NCI-H2227 (cell line): ENCODE results near the gene UBAC1.
A peak's percentile ranks its signal among the peaks of the same experiment; 100 is the strongest.
"Not testable (repeated sequence)": the region's sequence is repeated elsewhere in the genome, so short reads cannot be mapped to it uniquely, and the experiment has no call there.

ENCODE experiments used
- DNase-seq: peaks from one replicate; lab custom pipeline; 2025; ENCODE audit not compliant: unreplicated experiment; lab: John Stamatoyannopoulos, UW

UBAC1 gene

DNA sequence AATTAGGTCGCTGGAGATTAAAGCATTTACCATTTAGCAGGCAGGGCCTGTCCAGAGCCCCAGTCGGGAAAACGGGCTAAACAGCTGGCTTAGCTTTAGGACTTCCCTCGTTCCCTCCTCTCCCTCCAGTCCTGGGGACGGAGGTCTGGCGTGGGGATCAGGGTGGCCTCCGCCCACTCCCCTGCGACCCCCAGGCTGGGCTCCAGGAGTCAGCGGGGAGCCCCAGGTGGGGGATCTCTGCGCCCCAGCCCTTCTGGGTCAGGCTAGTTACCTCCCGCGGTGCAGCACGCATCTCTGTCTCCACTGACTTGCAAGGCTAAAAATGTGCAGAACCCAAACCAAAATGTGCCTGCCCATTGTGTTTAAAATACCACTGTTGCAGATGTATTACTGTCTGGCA is 37.7 kb downstream of the UBAC1 start:
- no peak for DNase-seq

DNA sequence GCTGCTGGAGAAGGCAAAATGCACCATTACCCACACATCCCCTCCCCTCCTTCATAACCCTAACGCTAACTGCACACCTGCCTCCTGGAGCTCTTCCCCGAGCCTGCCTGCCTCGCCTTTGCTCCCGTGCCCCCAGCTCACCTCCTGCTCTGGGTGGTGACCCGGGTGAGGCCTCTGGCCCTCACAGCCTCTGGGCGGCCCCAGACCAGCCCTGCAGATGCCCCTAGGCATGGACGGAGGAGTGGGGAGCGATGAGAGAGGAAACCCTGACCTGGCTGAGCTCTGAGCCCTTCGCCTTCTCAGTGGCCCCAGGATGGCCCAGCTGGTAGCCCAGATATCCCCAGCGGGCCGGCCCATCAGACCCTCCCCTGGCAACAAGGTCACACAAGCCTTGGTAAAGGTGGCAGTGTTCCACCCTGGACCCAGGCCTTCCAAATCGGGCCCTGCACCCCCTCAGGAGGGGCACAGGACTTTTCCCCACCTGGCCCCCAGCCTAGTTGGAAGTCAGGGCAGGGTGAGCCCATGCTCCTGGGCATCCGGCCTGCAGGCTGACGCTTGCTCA is 39.3 kb downstream of the UBAC1 start:
- DNase-seq: no peak

DNA sequence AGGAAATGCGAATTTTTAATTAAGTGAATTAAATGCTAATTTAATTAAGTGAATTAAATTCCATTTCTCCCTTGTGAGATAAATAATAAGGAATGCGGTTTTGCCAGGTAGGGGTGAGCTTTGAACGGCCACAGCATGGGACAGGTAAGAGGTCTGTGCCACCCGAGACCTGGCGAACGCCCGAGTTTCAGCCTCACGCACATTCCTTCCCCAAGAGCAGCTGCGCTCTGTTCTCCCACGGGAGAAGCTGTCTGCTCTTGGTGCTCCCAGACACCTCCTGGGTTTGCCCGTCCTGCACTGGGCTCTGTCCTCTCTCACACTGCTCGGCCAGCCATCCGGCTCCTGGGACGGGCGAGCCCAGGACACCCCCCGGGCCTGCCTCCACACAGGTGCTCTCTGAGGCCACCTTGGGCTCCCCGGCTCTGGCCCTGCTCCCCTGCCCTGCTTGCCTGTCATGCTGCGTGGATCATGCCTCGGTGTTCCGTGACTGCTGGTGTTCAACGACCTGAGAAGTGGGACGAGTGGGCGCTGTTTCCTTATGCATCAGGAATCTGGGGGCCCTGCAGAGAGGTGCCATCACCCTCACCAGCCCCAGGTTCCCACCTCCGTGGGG is 40.1 kb downstream of the UBAC1 start:
- no peak for DNase-seq

DNA sequence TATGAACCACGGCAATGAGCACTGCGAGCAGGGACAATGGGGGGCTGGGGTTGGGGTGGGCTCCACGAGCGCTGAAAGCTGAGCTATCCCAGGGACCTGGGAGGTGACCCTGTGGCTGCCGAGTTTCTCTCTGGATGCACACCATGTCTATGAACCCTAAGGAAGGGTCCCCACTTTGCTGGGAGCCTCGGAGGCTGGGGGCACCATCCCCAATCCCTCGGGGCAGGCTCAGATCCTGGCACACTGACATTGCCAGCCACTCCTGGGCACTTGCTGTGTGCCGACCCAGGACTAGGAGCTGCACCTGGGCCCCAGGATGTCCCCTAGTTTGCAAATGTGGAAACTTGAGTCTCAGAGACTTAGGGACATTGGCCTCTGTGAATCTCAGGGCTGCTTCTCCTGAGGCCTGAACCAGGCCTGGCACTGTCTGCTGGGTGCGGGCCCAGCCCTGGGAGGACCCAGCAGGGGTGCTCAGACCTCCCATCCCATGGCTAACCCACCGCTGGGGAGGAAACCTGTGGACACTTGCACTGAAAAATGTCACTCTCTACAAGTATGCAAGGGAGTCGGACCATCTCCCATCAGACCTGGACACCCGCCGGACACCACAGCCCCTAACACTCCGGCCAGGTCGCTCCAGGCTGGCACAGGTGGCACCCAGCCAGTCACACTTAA is 40.8 kb downstream of the UBAC1 start:
- no peak for DNase-seq

DNA sequence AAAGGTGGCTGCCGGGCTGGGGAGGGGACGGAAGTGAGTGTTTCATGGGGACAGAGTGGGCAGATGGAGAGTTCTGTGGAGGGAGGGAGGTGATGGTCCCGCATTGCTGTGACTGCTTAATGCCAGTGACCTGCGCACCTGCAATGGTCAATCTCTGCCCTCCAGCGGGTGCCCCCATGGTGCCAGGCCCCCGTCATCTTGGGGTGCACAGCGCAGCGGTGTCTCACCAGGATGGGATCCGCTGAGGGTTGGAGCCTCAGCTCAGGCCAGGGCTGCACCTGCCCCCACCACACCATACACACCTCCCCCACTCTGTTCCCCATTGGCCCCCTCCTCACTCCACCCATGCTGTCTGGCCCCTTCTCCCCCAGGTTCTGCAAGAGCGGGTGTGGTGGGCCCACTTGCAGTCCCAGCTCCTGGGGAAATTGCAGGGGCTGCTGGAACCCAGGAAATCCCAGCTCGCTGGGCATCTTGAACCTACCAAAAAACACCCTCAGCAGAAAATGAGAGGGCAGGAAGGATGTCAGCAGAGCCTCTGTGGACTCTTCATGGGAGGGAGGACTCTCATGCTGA is 41.8 kb downstream of the UBAC1 start:
- DNase-seq: no peak

DNA sequence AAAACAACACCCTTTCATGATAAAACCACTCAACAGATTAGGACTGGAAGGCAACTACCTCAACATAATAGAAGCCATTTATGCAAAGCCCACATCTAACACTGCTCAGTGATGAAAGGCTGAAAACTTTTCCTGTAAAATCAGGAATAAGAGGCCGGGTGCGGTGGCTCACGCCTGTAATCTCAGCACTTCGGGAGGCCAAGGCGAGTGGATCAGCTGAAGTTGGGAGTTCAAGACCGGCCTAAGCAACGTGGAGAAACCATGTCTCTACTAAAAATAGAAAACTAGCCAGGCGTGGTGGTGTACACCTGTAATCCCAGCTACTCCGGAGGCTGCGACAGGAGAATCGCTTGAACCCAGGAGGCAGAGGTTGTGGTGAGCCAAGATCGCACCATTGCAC is 44.9 kb downstream of the UBAC1 start:
- DNase-seq: not testable (repeated sequence)

DNA sequence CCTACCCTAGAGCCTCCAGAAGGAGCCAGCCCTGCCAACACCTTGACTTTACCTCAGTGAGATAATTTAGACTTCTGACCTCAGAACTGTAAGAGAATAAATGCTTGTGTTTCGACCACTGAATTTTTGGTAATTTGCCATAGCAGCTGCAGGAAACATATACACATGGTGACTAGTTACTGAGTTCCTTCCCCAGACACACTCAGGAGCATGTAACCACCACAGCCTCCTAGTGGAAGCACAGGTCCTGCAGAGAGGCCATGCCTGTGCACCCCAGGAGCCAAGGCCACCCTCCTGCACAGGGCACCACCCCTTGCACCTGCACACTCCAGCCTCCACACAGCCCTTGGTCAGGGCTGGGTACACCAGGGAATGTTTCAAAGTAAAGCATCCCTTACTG is 46.3 kb downstream of the UBAC1 start:
- no peak for DNase-seq

DNA sequence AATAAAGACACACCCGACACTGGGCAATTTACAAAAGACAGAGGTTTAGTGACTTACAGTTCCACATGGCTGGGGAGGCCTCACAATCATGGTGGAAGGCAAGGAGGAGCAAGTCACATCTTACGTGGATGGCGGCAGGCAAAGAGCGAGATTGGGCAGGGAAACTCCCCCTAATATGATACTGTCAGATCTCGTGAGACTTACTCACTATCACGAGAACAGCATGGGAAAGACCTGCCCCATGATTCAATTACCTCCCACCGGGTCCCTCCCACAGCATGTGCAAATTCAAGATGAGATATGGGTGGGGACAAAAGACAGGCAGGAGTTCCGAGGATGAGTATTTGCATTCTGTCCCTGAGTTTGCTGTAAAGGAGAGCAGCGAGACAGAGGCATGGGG is 49.9 kb downstream of the UBAC1 start:
- DNase-seq: not testable (repeated sequence)

DNA sequence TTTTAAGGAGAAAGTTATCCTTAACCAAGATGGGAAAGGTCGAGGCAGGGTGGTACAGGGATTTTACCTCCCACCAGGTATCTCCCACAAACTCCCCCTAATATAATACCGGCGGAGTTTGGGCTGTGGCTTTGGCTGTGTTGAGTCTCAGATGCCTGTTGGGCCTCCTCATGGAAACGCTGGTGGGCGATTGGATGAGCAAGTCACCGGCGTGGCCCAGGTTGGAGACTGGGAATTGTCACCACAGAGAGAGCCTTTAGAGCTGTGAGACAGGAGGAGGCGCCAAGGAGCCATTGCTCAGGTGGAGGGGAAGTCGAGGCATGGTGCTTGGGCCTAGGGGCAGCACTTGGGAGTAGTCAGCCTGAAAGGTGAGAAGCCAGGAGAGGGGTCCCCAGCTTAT is 50.4 kb downstream of the UBAC1 start:
- DNase-seq: no peak

DNA sequence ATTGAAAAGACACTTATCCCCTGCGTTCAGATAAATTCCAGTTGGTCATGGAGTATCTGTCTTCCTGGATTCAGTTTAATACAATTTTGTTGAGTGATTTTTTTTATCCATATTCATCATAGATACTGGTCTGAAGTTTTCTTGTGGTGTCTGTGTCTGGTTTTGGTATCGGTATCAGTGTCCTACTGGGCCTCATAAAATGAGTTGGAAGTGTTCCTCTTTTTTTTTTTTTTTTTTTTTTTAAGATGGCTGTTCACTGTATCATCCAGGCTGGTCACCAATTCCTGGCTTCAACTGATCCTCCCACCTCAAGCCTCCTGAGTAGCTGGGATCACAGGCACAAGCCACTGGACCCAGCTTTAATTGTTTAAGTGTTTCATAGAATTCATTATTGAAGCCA is 51.0 kb downstream of the UBAC1 start:
- DNase-seq: no peak

DNA sequence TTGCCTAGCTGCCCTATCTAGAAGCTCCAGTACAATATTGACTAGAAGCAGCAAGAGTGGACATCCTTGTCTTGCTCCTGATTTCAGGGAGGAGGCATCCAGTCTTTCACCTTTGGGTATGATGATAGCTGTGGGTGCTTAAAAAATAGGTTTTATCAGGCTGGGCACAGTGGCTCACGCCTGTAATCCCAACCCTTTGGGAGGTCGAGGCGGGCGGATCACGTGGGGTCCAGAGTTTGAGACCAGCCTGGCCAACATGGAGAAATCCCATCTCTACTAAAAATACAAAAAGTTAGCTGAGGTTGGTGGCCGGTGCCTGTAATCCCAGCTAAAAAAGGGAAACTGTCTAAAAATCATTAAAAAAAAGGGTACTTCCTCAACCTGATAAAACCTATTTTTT is 51.8 kb downstream of the UBAC1 start:
- no peak for DNase-seq

DNA sequence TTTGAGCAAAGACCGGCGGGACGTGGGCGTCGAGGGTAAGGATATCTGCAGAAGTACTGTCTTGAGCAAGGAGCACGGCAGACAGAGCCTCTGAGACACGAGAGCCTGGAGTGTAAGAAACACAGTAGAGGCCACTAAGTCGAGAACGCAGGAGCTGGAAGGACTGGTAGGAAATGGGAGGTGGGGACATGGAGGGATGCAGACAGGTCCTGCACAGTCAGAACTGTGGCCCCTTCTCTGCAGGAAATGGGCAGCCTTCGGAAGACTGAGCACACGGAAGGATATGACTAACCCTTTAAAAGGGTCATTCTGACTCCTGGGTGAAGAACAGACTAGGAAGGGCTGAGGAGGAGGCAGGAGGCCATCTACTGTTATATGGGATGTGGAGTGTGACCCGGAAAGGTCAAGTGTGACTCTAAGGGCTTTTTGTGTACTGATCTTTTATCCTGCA is 52.4 kb downstream of the UBAC1 start:
- DNase-seq: no peak

DNA sequence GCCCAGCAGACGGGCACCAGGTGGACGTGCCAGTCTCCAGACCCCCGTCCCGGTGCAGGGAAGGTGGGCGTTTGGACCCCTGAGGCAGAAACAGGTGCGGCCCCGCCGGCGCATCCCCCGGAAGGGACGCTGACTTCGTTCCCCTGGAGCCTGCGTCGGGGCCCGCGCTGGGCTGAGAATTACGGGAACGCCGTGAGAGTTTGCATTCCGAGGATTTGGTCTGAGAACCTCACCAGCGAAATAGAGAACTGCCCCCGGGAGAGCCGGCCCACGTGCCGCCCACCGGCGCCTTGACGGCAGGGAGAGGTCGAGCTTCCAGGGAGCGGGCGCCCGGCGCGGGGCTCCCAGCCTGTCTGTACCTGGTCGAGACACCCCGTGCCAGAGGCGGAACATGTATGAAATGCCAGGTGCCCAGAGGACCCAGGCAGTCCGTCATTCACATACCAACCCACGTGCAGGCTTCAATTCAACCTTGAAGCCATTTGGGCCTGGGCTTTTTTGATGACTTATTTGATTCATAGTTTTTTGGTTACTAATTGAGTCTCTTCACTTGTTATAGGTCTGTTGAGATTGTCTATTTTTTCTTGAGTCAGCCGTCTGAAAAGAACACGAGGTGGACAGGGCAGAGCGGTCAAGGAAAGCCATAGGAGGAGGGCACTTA is 53.0 kb downstream of the UBAC1 start:
- peak; percentile 43 for DNase-seq

DNA sequence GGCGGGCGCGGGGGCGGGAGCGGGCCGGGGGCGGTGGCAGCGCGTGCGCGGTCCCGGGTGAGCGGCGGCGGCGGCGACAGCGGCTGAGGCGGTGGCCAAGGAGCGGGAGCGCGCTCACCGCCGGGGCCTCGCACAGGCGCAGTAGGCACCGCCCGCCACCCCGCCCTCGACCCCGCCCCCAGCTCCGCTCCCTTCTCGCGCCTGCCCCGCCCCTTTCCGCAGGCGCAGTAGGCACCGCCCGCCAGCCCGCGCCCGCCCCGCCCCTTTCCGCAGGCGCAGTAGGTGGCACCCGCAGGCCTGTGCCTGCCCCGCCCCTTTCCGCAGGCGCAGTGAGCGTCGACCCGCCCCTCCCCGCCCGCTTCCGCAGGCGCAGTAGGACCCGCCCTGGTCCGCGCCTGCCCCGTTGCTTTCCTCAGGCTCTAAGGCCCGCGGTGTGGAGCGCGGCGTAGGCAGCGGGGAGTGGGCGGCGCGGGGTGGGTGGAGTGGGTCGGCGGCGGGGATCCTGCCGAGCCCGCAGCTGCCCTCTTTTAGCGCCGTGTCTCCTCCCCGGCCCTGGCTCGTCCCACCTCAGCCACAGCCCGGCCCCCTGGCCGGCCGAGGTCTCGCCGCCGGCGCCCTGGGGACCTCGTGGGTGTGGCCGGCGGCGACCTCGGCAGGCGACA is 53.6 kb downstream of the UBAC1 start, which contains the start of gene CAMSAP1:
Gene CAMSAP1, minus strand, starts transcription at position 116 of the 662 bp plus-strand sequence. CDS start 387 bp downstream, outside the sequence.
- DNase-seq: peak; percentile 92

DNA sequence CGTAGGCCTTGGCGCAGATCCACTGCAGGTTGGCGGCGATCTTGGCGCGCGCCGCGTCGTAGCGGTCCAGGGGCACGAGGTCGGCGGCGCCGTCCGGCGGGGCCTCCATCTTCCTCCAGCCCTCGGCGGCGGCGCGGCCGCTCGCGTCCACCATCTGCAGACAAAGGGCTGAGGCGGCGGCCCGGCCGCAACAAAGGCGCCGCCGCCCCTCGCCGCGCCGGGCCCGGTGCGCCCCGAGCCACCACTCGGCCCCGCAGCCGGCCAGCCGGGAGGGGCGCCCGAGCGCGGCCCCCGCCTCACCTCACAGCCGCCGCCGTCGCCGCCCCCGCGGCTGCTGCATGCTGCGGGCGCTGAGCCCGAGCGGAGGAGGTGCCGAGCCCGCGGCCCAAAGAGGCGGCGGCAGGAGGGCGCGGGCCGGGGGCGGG is 54.2 kb downstream of the UBAC1 start:
- no peak for DNase-seq

DNA sequence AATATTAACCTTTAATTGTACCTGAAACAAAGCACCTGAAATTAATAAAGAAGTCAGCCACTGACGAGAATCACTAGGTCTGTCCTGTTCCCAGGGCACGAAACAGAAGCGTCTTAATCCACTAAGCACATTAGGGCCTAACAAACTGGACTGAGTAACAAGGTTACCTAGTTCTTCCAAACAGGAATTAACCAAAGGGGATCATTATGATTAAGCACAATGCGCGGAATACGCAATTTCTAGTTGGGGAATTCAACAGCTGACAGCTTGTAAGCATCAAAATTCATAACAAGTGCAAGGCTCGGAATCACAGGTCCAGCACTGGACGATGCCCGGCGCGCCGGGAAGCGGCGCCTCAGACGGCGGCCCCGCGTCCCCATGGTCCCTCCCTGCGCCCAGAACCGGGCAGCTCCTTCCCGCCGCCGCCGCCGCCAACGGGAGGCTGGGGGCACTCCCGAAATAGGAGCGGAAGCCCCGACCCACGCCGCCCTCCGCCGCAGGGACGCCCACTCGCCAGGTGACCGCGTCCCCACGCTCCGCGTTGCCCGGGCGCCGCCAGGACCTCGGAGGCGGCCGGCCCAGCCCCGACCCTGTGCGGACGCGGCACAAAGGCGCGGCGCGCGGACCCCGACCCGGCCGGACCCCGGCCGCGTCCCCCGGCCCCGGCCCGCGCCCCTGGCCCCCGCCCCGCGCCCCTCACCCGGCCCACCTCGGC is 54.7 kb downstream of the UBAC1 start:
- peak; percentile 22 for DNase-seq

DNA sequence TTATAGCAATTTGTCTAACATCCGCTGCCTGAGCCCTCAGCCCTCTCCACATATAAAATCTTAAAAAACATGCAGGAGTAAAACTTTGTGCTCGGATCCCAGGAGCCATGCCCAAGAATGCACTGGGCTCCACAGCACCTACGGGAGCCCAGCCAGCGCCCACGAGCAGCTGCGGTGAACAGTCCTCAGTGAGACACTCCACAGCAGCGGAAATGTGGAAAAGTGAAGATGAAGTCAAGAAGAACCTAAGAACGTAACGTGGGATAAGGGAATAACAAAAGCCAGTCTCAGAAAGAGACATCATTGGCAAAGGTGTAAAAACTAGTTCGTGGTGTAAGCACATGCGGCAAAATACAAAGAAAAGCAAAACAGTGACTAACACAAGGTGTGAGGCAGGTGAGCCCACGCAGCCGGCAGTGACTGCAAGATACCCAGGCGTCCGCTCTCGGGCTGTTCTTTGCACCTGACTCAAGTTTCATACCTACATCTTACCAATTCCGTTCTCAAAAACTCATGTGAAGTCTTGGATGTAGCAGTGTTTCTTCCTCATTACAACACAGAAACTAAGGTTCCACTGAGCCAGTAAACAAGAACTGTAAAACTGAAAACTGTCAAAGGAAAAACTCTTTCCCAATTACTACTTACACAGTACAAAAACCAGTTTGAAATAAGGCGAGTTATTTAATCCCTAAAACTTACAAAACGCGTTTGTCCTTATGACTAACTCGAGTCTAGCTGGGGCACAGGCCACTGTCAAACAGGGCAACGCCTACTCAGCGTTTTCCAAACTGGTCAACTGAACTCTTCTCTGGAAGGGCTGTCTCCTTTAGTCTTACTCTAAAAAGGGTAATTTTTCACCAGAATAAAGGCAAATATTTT is 55.6 kb downstream of the UBAC1 start:
- DNase-seq: peak; percentile 5

DNA sequence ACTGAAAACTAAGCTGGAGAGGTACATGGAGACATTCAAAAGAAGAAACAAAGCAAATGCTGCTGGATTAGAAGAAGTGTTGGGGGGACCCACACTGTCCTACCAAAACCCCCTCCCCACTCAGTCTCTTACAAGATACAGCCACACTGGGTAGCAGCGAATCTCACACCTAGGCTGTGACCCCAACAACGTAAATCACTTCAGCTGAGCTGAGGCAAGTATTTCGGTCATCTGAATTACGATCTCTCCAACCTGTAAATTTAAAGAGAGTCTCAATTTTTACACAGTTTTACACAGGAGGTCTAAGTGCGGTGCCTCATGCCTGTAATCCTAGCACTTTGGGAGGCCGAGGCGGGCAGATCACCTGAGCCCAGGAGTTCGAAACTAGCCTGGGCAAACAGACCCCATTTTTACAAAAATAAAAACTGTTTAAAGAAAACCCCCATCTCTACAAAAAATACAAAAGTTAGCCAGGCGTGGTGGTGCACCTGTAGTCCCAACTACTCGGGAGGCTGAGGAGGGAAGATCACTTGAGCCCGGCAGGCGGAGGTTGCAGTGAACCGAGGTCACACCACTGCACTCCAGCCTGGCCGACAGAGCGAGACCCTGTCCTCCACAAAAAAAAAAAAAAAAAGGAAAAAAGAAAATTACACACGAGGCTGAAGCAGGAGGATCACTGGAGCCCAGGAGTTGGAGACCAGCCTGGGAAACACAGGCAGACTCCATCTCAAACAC is 57.2 kb downstream of the UBAC1 start:
- no peak for DNase-seq

DNA sequence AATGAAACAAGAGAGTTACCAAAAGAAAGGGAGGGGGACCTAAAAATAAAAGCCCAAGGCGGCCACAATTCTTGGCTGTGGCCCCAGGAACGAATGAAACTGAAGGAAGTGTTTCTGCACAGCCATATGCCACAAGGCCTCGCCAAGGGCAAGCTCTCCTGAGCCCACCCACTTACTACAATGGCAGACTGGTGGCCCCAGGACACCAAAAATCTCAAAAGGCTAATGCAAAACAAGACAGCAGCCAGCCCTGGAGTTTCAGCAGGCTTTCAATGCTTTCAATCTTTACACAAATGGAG is 57.9 kb downstream of the UBAC1 start:
- DNase-seq: no peak
